Vagina (tissue), 2 donors: ENCODE measurements around the gene PFKFB4. TPM values are rescaled to one million over a fixed set of nuclear protein-coding genes. Genes with fewer than 3 reads are reported as not detected.
A peak's percentile ranks its signal among the peaks of the same experiment; 100 is the strongest.

Experiments
- DNase-seq, 2 donors: peaks; one replicate each; pipeline ENCODE4 v3.0.0-alpha.2; 2017; ENCODE audit errors: extremely low spot score in 2 of 2
- H3K27ac ChIP-seq: fragments of 200-600 bp; sonication (generic); one replicate; pipeline ENCODE4 v1.5.1; 2019
- H3K27me3 ChIP-seq: fragments of 200-600 bp; sonication (generic); one replicate; pipeline ENCODE4 v1.5.1; 2019
- H3K36me3 ChIP-seq, 2 donors: fragments of 200-600 bp; sonication (generic); one replicate each; pipeline ENCODE4 v1.5.1; 2017 to 2019
- H3K4me1 ChIP-seq: fragments of 200-600 bp; sonication (generic); one replicate; pipeline ENCODE4 v1.5.1; 2019
- H3K4me3 ChIP-seq, 2 donors: fragments of 200-600 bp; sonication (generic); 1 replicate in 1 of 2; 2 replicates in 1 of 2; pipeline ENCODE4 v1.5.1; 2016 to 2019
- H3K9me3 ChIP-seq: fragments of 200-600 bp; sonication (generic); one replicate; pipeline ENCODE4 v1.5.1; 2019
- CTCF ChIP-seq, 3 experiments: fragments of 450-650 bp in 2 of 3; fragments of 200-600 bp in 1 of 3; sonication (generic) in 1 of 3; IDR thresholded peaks; one replicate each; pipeline ENCODE4 v1.5.1; 2017 to 2019; ENCODE audit warnings: antibody characterized with exemption in 3 of 3, mild to moderate bottlenecking in 2 of 3, moderate library complexity in 2 of 3
- POLR2A ChIP-seq, 2 donors: fragments of 450-650 bp; IDR thresholded peaks; one replicate each; pipeline ENCODE4 v1.6.1; 2017; ENCODE audit warnings: antibody characterized with exemption in 2 of 2, mild to moderate bottlenecking in 2 of 2, moderate library complexity in 2 of 2
- POLR2AphosphoS5 ChIP-seq, 2 donors: sonication (generic); formaldehyde crosslinking; IDR thresholded peaks; one replicate each; pipeline ENCODE4 v1.9.0; 2017; ENCODE audit warnings: antibody characterized with exemption in 2 of 2, mild to moderate bottlenecking in 2 of 2, low read depth in 1 of 2; ENCODE audit not compliant: insufficient read depth in 1 of 2
- intact Hi-C: fragments of 100-400 bp; cut with DNase I; formaldehyde crosslinking; loops from one replicate; pipeline ENCODE4 v1.15.1; 2023
- total RNA-seq: library from RNA; depleted of rRNA; stranded (reverse); fragments of >200 nt; gene quantifications from one replicate; pipeline ENCODE4 v1.2.3, GENCODE V29; 2016

The PFKFB4 gene
- total RNA-seq, 1 donor from 2014 or later = 7.4 TPM

- no peaks in the 10 kb centered on the region for H3K9me3 ChIP-seq
- peak overlapping the region; percentile 99 for H3K27ac ChIP-seq
- TF ChIP-seq POLR2AphosphoS5 (IDR thresholded peaks at IDR 0.05; ENCODE audit: insufficient read depth in 1 of 2, low read depth in 1 of 2) (peak; percentile 91 to 93), CTCF (IDR thresholded peaks at IDR 0.05) (peak in 2 of 3 experiments; percentile 37 to 48), POLR2A (IDR thresholded peaks at IDR 0.05) (peak in 1 of 2 donors; percentile 80)
- peak overlapping the region; percentile 59 to 78 for H3K4me3 ChIP-seq
- peaks cover 0 to 16% of the 10 kb centered on the region in 2 donors for H3K36me3 ChIP-seq
- H3K4me1 ChIP-seq = peaks cover 56% of the 10 kb centered on the region
- intact Hi-C loops = no loop called here
- H3K27me3 ChIP-seq = no peaks in the 10 kb centered on the region
- peak in 1 of 2 donors; percentile 93 for DNase-seq
Measured at GRCh38 chr3:48472923-48473616, 83.5 kb downstream of the PFKFB4 start.

- Histone ChIP-seq H3K9me3 (no peaks in the 10 kb centered on the region), H3K27ac (peak overlapping the region; percentile 99), H3K4me3 (peak overlapping the region; percentile 59 to 78), H3K27me3 (no peaks in the 10 kb centered on the region), H3K4me1 (peaks cover 60% of the 10 kb centered on the region), H3K36me3 (peaks cover 0 to 19% of the 10 kb centered on the region in 2 donors)
- intact Hi-C loops = no loop called here
- no peak for TF ChIP-seq POLR2A (IDR thresholded peaks at IDR 0.05)
- no peak for TF ChIP-seq CTCF (IDR thresholded peaks at IDR 0.05)
- no peak for TF ChIP-seq POLR2AphosphoS5 (IDR thresholded peaks at IDR 0.05; ENCODE audit: insufficient read depth in 1 of 2, low read depth in 1 of 2)
- no peak for DNase-seq
Measured at GRCh38 chr3:48472673-48472922, 84.0 kb downstream of the PFKFB4 start.

GRCh38 chr3:48470286-48470685 is 86.3 kb downstream of the PFKFB4 start:
- intact Hi-C loops = no loop called here
- no peak for TF ChIP-seq POLR2A (IDR thresholded peaks at IDR 0.05)
- TF ChIP-seq CTCF (IDR thresholded peaks at IDR 0.05) = no peak
- TF ChIP-seq POLR2AphosphoS5 (IDR thresholded peaks at IDR 0.05; ENCODE audit: insufficient read depth in 1 of 2, low read depth in 1 of 2) = no peak
- Histone ChIP-seq H3K4me3 (no peak overlapping the region), H3K4me1 (peaks cover 81% of the 10 kb centered on the region), H3K9me3 (no peaks in the 10 kb centered on the region), H3K27ac (peak overlapping the region; percentile 100), H3K36me3 (peaks cover 0 to 19% of the 10 kb centered on the region in 2 donors), H3K27me3 (no peaks in the 10 kb centered on the region)
- no peak for DNase-seq

GRCh38 chr3:48469046-48469915 is 87.3 kb downstream of the PFKFB4 start:
- TF ChIP-seq POLR2A (IDR thresholded peaks at IDR 0.05) (no peak), POLR2AphosphoS5 (IDR thresholded peaks at IDR 0.05; ENCODE audit: insufficient read depth in 1 of 2, low read depth in 1 of 2) (no peak), CTCF (IDR thresholded peaks at IDR 0.05) (no peak)
- H3K4me3 ChIP-seq = no peak overlapping the region
- intact Hi-C loops = no loop called here
- no peaks in the 10 kb centered on the region for H3K27me3 ChIP-seq
- peaks cover 0 to 19% of the 10 kb centered on the region in 2 donors for H3K36me3 ChIP-seq
- H3K9me3 ChIP-seq = no peaks in the 10 kb centered on the region
- peaks cover 88% of the 10 kb centered on the region for H3K4me1 ChIP-seq
- H3K27ac ChIP-seq = peak overlapping the region; percentile 100
- no peak for DNase-seq
